HFFc6 (cell line): ENCODE results near the gene TTLL1. TPM values are rescaled to one million over a fixed set of nuclear protein-coding genes. Genes with fewer than 3 reads are reported as not detected.

Experiments
- DNase-seq: peaks from one replicate; pipeline ENCODE4 v3.0.0-alpha.2; 2018
- H3K27ac Mint-ChIP-seq: 2 replicates; pipeline ENCODE4 v1.8.0; 2020; ENCODE audit warnings: mild to moderate bottlenecking, mixed read lengths
- H3K27me3 Mint-ChIP-seq: 2 replicates; pipeline ENCODE4 v1.8.0; 2021; ENCODE audit warnings: mild to moderate bottlenecking, moderate library complexity, mixed read lengths; ENCODE audit not compliant: insufficient read depth
- H3K36me3 Mint-ChIP-seq: 2 replicates; pipeline ENCODE4 v1.8.0; 2021; ENCODE audit warnings: low read depth, mixed read lengths
- H3K4me1 Mint-ChIP-seq: 2 replicates; pipeline ENCODE4 v1.8.0; 2020; ENCODE audit warnings: low read depth, mixed read lengths
- H3K4me3 Mint-ChIP-seq: 2 replicates; pipeline ENCODE4 v1.8.0; 2020; ENCODE audit warnings: mild to moderate bottlenecking, moderate library complexity, mixed read lengths
- H3K9me3 Mint-ChIP-seq: 2 replicates; pipeline ENCODE4 v1.8.0; 2020; ENCODE audit warnings: mild to moderate bottlenecking, mixed read lengths
- total RNA-seq, 6 experiments: library from RNA; stranded (reverse); fragmentation: NEBNext Ultra II Directional; extraction: Animal tissue kit (Norgen Biotek cat#: 25700); gene quantifications; 2 replicates in 1 of 6; 3 replicates in 5 of 6; pipeline ENCODE4 v1.2.3, GENCODE V29; 2021
- TF ChIP-seq, protein P1 (sequence below): fragments of 200-600 bp; sonication (generic); IDR thresholded peaks from 2 replicates; pipeline ENCODE4 v1.5.0; 2021; ENCODE audit warnings: antibody characterized with exemption, mild to moderate bottlenecking

The TTLL1 gene
- total RNA-seq, 6 experiments from 2014 or later = 5.7 to 7.7 (median 6.5) TPM

DNA sequence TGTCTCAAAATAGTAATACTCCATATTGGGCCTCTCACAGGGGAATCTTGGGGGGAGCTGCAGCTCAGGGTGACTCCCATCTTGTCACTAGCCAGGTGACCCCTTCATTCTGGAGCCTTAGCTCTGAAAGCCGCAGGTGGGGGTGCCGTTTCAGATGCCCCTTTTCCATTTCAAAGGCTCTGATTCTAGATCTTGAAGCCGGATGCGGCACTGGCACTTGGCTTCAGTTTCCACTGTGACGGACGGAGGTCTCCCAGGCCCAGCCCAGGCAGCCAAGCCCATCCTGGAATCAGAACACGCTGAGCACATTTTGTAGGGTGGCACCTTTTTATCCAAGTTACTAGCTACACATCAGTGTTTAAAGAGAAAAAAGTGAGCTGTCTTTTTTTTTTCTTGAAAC is 27.7 kb upstream of the TTLL1 start:
- TF ChIP-seq, protein P1, sequence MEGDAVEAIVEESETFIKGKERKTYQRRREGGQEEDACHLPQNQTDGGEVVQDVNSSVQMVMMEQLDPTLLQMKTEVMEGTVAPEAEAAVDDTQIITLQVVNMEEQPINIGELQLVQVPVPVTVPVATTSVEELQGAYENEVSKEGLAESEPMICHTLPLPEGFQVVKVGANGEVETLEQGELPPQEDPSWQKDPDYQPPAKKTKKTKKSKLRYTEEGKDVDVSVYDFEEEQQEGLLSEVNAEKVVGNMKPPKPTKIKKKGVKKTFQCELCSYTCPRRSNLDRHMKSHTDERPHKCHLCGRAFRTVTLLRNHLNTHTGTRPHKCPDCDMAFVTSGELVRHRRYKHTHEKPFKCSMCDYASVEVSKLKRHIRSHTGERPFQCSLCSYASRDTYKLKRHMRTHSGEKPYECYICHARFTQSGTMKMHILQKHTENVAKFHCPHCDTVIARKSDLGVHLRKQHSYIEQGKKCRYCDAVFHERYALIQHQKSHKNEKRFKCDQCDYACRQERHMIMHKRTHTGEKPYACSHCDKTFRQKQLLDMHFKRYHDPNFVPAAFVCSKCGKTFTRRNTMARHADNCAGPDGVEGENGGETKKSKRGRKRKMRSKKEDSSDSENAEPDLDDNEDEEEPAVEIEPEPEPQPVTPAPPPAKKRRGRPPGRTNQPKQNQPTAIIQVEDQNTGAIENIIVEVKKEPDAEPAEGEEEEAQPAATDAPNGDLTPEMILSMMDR = no peak
- no peak overlapping the region for H3K27ac Mint-ChIP-seq
- no peak overlapping the region for H3K4me3 Mint-ChIP-seq
- no peaks in the 10 kb centered on the region for H3K9me3 Mint-ChIP-seq
- H3K36me3 Mint-ChIP-seq = no peaks in the 10 kb centered on the region
- DNase-seq = no peak
- peaks cover 25% of the 10 kb centered on the region for H3K27me3 Mint-ChIP-seq
- H3K4me1 Mint-ChIP-seq = no peaks in the 10 kb centered on the region

GRCh38 chr22:43114958-43115357 is 25.8 kb upstream of the TTLL1 start:
- DNase-seq = no peak
- no peak overlapping the region for H3K27ac Mint-ChIP-seq
- no peak overlapping the region for H3K4me3 Mint-ChIP-seq
- TF ChIP-seq, protein P1 = no peak
- no peaks in the 10 kb centered on the region for H3K9me3 Mint-ChIP-seq
- peaks cover 32% of the 10 kb centered on the region for H3K27me3 Mint-ChIP-seq
- no peaks in the 10 kb centered on the region for H3K4me1 Mint-ChIP-seq
- H3K36me3 Mint-ChIP-seq = no peaks in the 10 kb centered on the region

- Mint-ChIP-seq H3K4me1 (no peaks in the 10 kb centered on the region), H3K36me3 (no peaks in the 10 kb centered on the region), H3K4me3 (no peak overlapping the region), H3K27ac (no peak overlapping the region), H3K9me3 (no peaks in the 10 kb centered on the region), H3K27me3 (peaks cover 36% of the 10 kb centered on the region)
- no peak for DNase-seq
- TF ChIP-seq, protein P1 = no peak
These were observed 24.5 kb upstream of the TTLL1 start for GRCh38 chr22:43113526-43114251.

GRCh38 chr22:43110927-43111623 is 21.9 kb upstream of the TTLL1 start:
- no peak for DNase-seq
- no peaks in the 10 kb centered on the region for H3K36me3 Mint-ChIP-seq
- TF ChIP-seq, protein P1 = no peak
- peak overlapping the region; percentile 61; the same call in 1 of the 2 replicates for H3K4me3 Mint-ChIP-seq
- no peak overlapping the region for H3K27ac Mint-ChIP-seq
- H3K9me3 Mint-ChIP-seq = no peaks in the 10 kb centered on the region
- peaks cover 37% of the 10 kb centered on the region for H3K27me3 Mint-ChIP-seq
- no peaks in the 10 kb centered on the region for H3K4me1 Mint-ChIP-seq

- peaks cover 32% of the 10 kb centered on the region for H3K27me3 Mint-ChIP-seq
- no peak for DNase-seq
- H3K27ac Mint-ChIP-seq = no peak within 1 kb of the TSS
- H3K4me3 Mint-ChIP-seq = peak within 1 kb of the TSS; percentile 76
- H3K4me1 Mint-ChIP-seq = no peaks in the 10 kb centered on the region
- no peaks in the 10 kb centered on the region for H3K9me3 Mint-ChIP-seq
- H3K36me3 Mint-ChIP-seq = no peaks in the 10 kb centered on the region
- TF ChIP-seq, protein P1 = peak; percentile 39; the same call in 1 of the 2 replicates
These were observed 21.3 kb upstream of the TTLL1 start, which contains the start of gene BIK for GRCh38 chr22:43110444-43110926. Gene BIK (plus strand): TSS chr22:43110750. CDS start chr22:43124023, 13,273 bp downstream.
